Endothelial cell of umbilical vein (primary cell): ENCODE measurements around the gene LAMC3. TPM values are rescaled to one million over a fixed set of nuclear protein-coding genes. Genes with fewer than 3 reads are reported as not detected.

Experiments
- BruUV-seq: library from RNA; stranded (reverse); fragments of 400-500 nt; replicated peaks from 2 replicates; lab custom pipeline; 2021; lab: Mats Ljungman, UMichigan
- CTCF ChIA-PET: fragments of 300-600, 350-600 bp; sonication (Branson Sonifier 250); formaldehyde crosslinking; loops from one replicate; lab custom pipeline; 2021; ENCODE audit warnings: antibody characterized with exemption, inconsistent platforms; lab: Charles Lee
- POLR2A ChIA-PET: fragments of 300-600, 350-600 bp; sonication (Branson Sonifier 250); formaldehyde crosslinking; loops from one replicate; lab custom pipeline; 2021; ENCODE audit warnings: antibody characterized with exemption, inconsistent platforms; lab: Charles Lee
- DNase-seq: peaks from one replicate; pipeline ENCODE4 v3.0.0-alpha.2; 2011; ENCODE audit warnings: low read depth, low spot score
- FAIRE-seq: peaks from 2 replicates; lab custom pipeline; 2011; peaks lifted over from hg19 to GRCh38; lab: Jason Lieb, UNC
- H2AFZ ChIP-seq: 2 replicates; pipeline ENCODE4 v1.6.0; 2012; ENCODE audit warnings: low read depth, low read length, control low read depth, inconsistent platforms
- H3K27ac ChIP-seq: 2 replicates; pipeline ENCODE4 v1.5.1; 2011; ENCODE audit warnings: low read depth, mild to moderate bottlenecking, control low read depth, low read length, moderate library complexity; ENCODE audit not compliant: insufficient read depth
- H3K27me3 ChIP-seq, 2 experiments: 2 replicates each; pipeline versions ENCODE4 v1.6.0 to v1.6.1; 2011; ENCODE audit warnings: low read length in 2 of 2, mixed read lengths in 1 of 2; ENCODE audit not compliant: control insufficient read depth in 2 of 2, insufficient read depth in 2 of 2
- H3K36me3 ChIP-seq, 2 experiments: 2 replicates in 1 of 2; 3 replicates in 1 of 2; pipeline ENCODE4 v1.5.1; 2011; ENCODE audit warnings: low read length in 2 of 2, mild to moderate bottlenecking in 1 of 2, moderate library complexity in 1 of 2; ENCODE audit not compliant: control insufficient read depth in 2 of 2, insufficient read depth in 2 of 2; ENCODE audit errors: extremely low read depth in 1 of 2
- H3K4me1 ChIP-seq: 3 replicates; pipeline ENCODE4 v1.5.1; 2011; ENCODE audit warnings: mild to moderate bottlenecking, low read length; ENCODE audit not compliant: control insufficient read depth, insufficient read depth; ENCODE audit errors: extremely low read depth
- H3K4me2 ChIP-seq: 2 replicates; pipeline ENCODE4 v1.6.1; 2011; ENCODE audit warnings: low read length, control low read depth, mixed read lengths; ENCODE audit not compliant: insufficient read depth
- H3K4me3 ChIP-seq, 3 experiments: fragments of 200-600 bp in 1 of 3; sonication (generic), shearing (Covaris generic) in 1 of 3; replicated peaks in 1 of 3; 2 replicates each; pipeline ENCODE4 v1.5.1; 2011 to 2016; ENCODE audit warnings: control low read depth in 3 of 3, low read length in 3 of 3, mild to moderate bottlenecking in 2 of 3, inconsistent platforms in 1 of 3, low read depth in 1 of 3, moderate library complexity in 1 of 3; ENCODE audit not compliant: insufficient read depth in 1 of 3
- H3K79me2 ChIP-seq: 2 replicates; pipeline ENCODE4 v1.6.0; 2012; ENCODE audit warnings: low read length, inconsistent platforms; ENCODE audit not compliant: control insufficient read depth, insufficient read depth
- H3K9ac ChIP-seq: replicated peaks from 2 replicates; pipeline ENCODE3; 2011; ENCODE audit warnings: low read length, control low read depth; ENCODE audit not compliant: insufficient read depth; ENCODE audit errors: extremely low read depth
- H3K9me1 ChIP-seq: replicated peaks from 3 replicates; pipeline ENCODE4 v1.6.0; 2011; ENCODE audit warnings: mild to moderate bottlenecking, low read length; ENCODE audit not compliant: control insufficient read depth, insufficient read depth; ENCODE audit errors: extremely low read depth
- H3K9me3 ChIP-seq: replicated peaks from 2 replicates; pipeline ENCODE4 v1.5.1; 2012; ENCODE audit warnings: low read length, inconsistent platforms; ENCODE audit not compliant: control insufficient read depth, insufficient read depth
- H4K20me1 ChIP-seq: replicated peaks from 2 replicates; pipeline ENCODE3; 2011; ENCODE audit warnings: mild to moderate bottlenecking, low read length; ENCODE audit not compliant: control insufficient read depth, insufficient read depth; ENCODE audit errors: extremely low read depth
- CTCF ChIP-seq, 2 donors: IDR thresholded peaks; 1 replicate in 1 of 2; 2 replicates in 1 of 2; pipeline ENCODE4 v1.5.1; 2011; ENCODE audit warnings: low read length in 2 of 2, mild to moderate bottlenecking in 2 of 2, moderate library complexity in 2 of 2, control low read depth in 1 of 2, inconsistent platforms in 1 of 2, low read depth in 1 of 2; ENCODE audit not compliant: insufficient read depth in 1 of 2; ENCODE audit errors: extremely low read depth in 1 of 2
- EZH2 ChIP-seq: IDR thresholded peaks from 2 replicates; pipeline ENCODE4 v1.6.1; 2012; ENCODE audit warnings: borderline replicate concordance, low read depth, mild to moderate bottlenecking, moderate library complexity, low read length, inconsistent platforms; ENCODE audit not compliant: severe bottlenecking
- FOS ChIP-seq: IDR thresholded peaks from 2 replicates; pipeline ENCODE4 v1.6.1; 2011; ENCODE audit warnings: mild to moderate bottlenecking, low read length, moderate library complexity, borderline replicate concordance; ENCODE audit not compliant: insufficient read depth
- GATA2 ChIP-seq: IDR thresholded peaks from 2 replicates; pipeline ENCODE4 v1.7.0; 2011; ENCODE audit warnings: low read depth, mild to moderate bottlenecking, moderate library complexity, mixed read lengths, low read length; ENCODE audit not compliant: insufficient read length, insufficient read depth
- JUN ChIP-seq: IDR thresholded peaks from 2 replicates; pipeline ENCODE4 v1.6.1; 2011; ENCODE audit warnings: borderline replicate concordance, low read depth; ENCODE audit not compliant: insufficient read length, insufficient read depth
- MYC ChIP-seq: IDR thresholded peaks from one replicate; pipeline ENCODE4 v1.6.1; 2011; ENCODE audit warnings: mild to moderate bottlenecking, low read depth, low read length
- POLR2A ChIP-seq: IDR thresholded peaks from 2 replicates; pipeline ENCODE4 v1.6.1; 2012; ENCODE audit warnings: low read depth, mild to moderate bottlenecking, control low read depth, low read length
- POLR2AphosphoS5 ChIP-seq: IDR thresholded peaks from 2 replicates; pipeline ENCODE4 v1.6.1; 2012; ENCODE audit warnings: low read depth, mild to moderate bottlenecking, control low read depth, low read length, moderate library complexity; ENCODE audit not compliant: insufficient read depth
- dilution Hi-C: fragments of 300-500 bp; cut with MboI; formaldehyde crosslinking; loops from one replicate; pipeline ENCODE4 v1.15.0; 2019; ENCODE audit warnings: low sequenced_read_pairs; ENCODE audit not compliant: extremely low pct_ligation_motif_present
- intact Hi-C: fragments of 100-400 bp; cut with micrococcal nuclease; formaldehyde crosslinking; loops from one replicate; pipeline ENCODE4 v1.10.0; 2022
- polyA plus RNA-seq, 4 experiments: library from polyadenylated mRNA; depleted of rRNA in 3 of 4; stranded (reverse) in 3 of 4; unstranded in 1 of 4; fragments of >200 nt; gene quantifications; 2 replicates each; pipeline versions ENCODE4 v1.2.1 to v1.2.3, GENCODE V29; 2011 to 2012; ENCODE audit warnings: missing spikeins in 1 of 4
- total RNA-seq: library from RNA; stranded (reverse); gene quantifications from 2 replicates; pipeline ENCODE4 v1.2.3, GENCODE V29; 2021
- TF ChIP-seq, protein P1 (sequence below): IDR thresholded peaks from 2 replicates; pipeline ENCODE4 v1.6.1; 2011; ENCODE audit not compliant: insufficient read depth, insufficient read length

LAMC3 gene
- total and polyA plus RNA-seq, 2 donors (not counting 3 experiments of a cell fraction or from before 2014, with no cell fraction given), result 0.18 to 0.38 TPM

DNA sequence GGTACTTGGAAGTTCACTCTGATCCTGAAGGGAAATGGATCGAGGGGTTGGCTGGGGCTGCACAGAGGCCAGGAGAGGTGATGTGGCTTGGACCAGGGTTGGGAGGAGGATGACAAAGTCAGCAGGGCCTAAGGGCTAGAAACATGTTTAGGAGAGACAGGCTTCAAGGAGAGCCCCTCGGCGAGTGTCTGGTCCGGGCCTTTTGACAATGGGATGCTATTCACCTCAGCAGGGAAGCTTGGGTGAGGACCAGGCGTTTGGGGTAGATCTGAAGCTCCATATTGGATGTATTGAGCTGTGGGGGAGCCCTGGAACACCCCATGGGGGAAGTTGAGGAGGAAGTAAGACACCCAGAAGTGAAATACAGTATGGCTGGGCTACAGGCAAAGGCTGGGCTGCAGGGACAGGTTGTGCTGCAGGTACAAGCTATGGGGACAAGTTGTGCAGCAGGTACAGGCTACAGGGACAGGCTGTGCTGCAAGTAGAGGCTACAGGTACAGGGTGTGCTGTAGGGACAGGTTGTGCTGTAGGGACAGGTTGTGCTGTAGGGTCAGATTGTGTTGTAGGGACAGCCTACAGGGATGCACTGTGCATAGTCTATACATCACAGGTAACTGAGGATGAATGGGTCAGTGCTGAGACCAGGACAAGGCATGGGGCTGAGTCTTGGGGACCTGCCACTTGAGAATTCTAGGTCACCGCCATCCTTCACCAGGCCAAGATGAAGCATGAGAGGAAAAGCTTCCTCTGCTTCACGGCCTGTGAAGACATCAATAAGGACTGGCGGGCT is 47.3 kb upstream of the LAMC3 start:
- dilution Hi-C loops, result no loop called here
- Histone ChIP-seq H3K79me2 (no peaks in the 10 kb centered on the region), H3K4me1 (peaks cover 12% of the 10 kb centered on the region), H3K4me2 (no peak overlapping the region), H2AFZ (no peak overlapping the region), H3K27me3 (no peaks in the 10 kb centered on the region), H3K27ac (peak overlapping the region; percentile 50), H3K36me3 (no peaks in the 10 kb centered on the region), H3K9me3 (no peaks in the 10 kb centered on the region), H3K9ac (no peak overlapping the region), H3K4me3 (no peak overlapping the region), H3K9me1 (no peaks in the 10 kb centered on the region), H4K20me1 (no peaks in the 10 kb centered on the region)
- BruUV-seq, result no TSS peak
- intact Hi-C loops, result loop anchor here (1.0 kb wide), 1 partner anchor 22 kb away; the partner anchor contains the start of gene FIBCD1
- ChIA-PET POLR2A (no interaction called here), CTCF (interaction anchor here (1.0 to 1.1 kb wide), 2 partner anchors 10 to 23 kb away, joined by 3 read pairs; no protein-coding TSS in a partner anchor)
- DNase-seq (no peak), FAIRE-seq (no peak)
- no peak for TF ChIP-seq POLR2A
- TF ChIP-seq GATA2, result no peak
- TF ChIP-seq FOS, result no peak
- TF ChIP-seq, protein P1, sequence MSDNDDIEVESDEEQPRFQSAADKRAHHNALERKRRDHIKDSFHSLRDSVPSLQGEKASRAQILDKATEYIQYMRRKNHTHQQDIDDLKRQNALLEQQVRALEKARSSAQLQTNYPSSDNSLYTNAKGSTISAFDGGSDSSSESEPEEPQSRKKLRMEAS, result no peak
- TF ChIP-seq MYC, result no peak
- no peak for TF ChIP-seq POLR2AphosphoS5
- TF ChIP-seq CTCF (IDR thresholded peaks at IDR 0.05; ENCODE audit: extremely low read depth in 1 of 2, insufficient read depth in 1 of 2, low read depth in 1 of 2, low read length in 2 of 2), result no peak
- no peak for TF ChIP-seq JUN
- TF ChIP-seq EZH2, result no peak
